ENCODE results near the gene RNU5B-1.
"Not testable (repeated sequence)": the region's sequence is repeated elsewhere in the genome, so short reads cannot be mapped to it uniquely, and the experiment has no call there.

Gene RNU5B-1

GRCh38 chr15:65349338-65349737, 44.9 kb downstream of the RNU5B-1 start:
- Histone ChIP-seq H3K4me1 (ENCODE audit: control insufficient read depth, insufficient read depth, low read length) (no peaks in the 10 kb centered on the region), H3K9me3 (ENCODE audit: control insufficient read depth, low read length) (peaks cover 15% of the 10 kb centered on the region), H3K9ac (ENCODE audit: low read length) (no peak overlapping the region), H3K36me3 (ENCODE audit: control insufficient read depth, insufficient read depth, low read length, severe bottlenecking) (no peaks in the 10 kb centered on the region), H3K27me3 (replicated peaks; ENCODE audit: control insufficient read depth, insufficient read depth, low read length) (peaks cover 21% of the 10 kb centered on the region), H3K4me3 (ENCODE audit: low read length) (no peak overlapping the region)
- no peak for DNase-seq (ENCODE audit: low read depth)

GRCh38 chr15:65351972-65352371, 47.5 kb downstream of the RNU5B-1 start:
- Histone ChIP-seq H3K9me3 (ENCODE audit: control insufficient read depth, low read length) (peaks cover 15% of the 10 kb centered on the region), H3K27me3 (replicated peaks; ENCODE audit: control insufficient read depth, insufficient read depth, low read length) (peaks cover 33% of the 10 kb centered on the region)
- DNase-seq (ENCODE audit: low read depth); H3K4me1 ChIP-seq (ENCODE audit: control insufficient read depth, insufficient read depth, low read length); H3K36me3 ChIP-seq (ENCODE audit: control insufficient read depth, insufficient read depth, low read length, severe bottlenecking); H3K4me3 ChIP-seq (ENCODE audit: low read length); H3K9ac ChIP-seq (ENCODE audit: low read length): not testable (repeated sequence)

Data from adipocyte (in vitro differentiated cells).